ENCODE results near the gene OOSP3. TPM values are rescaled to one million over a fixed set of nuclear protein-coding genes. Genes with fewer than 3 reads are reported as not detected.

The OOSP3 gene
- polyA plus RNA-seq, 1 of the 3 experiments (the other 2 are of a cell fraction): not detected

GRCh38 chr11:59923813-59924212 lies 45.2 kb downstream of the OOSP3 start (continued):
- no peak for TF ChIP-seq USF1 (IDR thresholded peaks at IDR 0.05; ENCODE audit: borderline replicate concordance, low read depth)

- no peaks in the 10 kb centered on the region for H3K36me3 ChIP-seq (replicated peaks in 1 of 2; ENCODE audit: control insufficient read depth in 1 of 2, insufficient read depth in 2 of 2, low read length in 1 of 2)
- H3K9ac ChIP-seq: no peak overlapping the region
- no CpG with 5 or more reads among the region's 1 CpG for WGBS (ENCODE audit: low lambda C conversion rate)
- ChIA-PET POLR2A (no interaction called here), CTCF (no interaction called here)
- H3F3A ChIP-seq (replicated peaks; ENCODE audit: insufficient read depth): no peaks in the 10 kb centered on the region
- TF ChIP-seq NFIC (IDR thresholded peaks at IDR 0.05; ENCODE audit: borderline replicate concordance) (no peak), GATA2 (CRISPR knock-in tag; IDR thresholded peaks at IDR 0.05) (no peak), RXRA (IDR thresholded peaks at IDR 0.05; ENCODE audit: borderline replicate concordance, low read depth) (no peak), SMC3 (IDR thresholded peaks at IDR 0.05; ENCODE audit: low read depth, low read length) (no peak), SIN3A (IDR thresholded peaks at IDR 0.05; ENCODE audit: borderline replicate concordance, low read depth, low read length) (no peak), ELF1 (IDR thresholded peaks at IDR 0.05) (no peak), IRF3 (IDR thresholded peaks at IDR 0.05; ENCODE audit: low read depth, low read length) (no peak), RAD21 (IDR thresholded peaks at IDR 0.05; ENCODE audit: low read length) (no peak), FOXM1 (IDR thresholded peaks at IDR 0.05; ENCODE audit: low read depth) (no peak), MXI1 (IDR thresholded peaks at IDR 0.05; ENCODE audit: low read depth, low read length) (no peak), MAX (IDR thresholded peaks at IDR 0.05; ENCODE audit: low read depth) (no peak), TAF1 (IDR thresholded peaks at IDR 0.05; ENCODE audit: borderline replicate concordance, low read depth, low read length) (no peak), TCF12 (IDR thresholded peaks at IDR 0.05) (no peak), MEF2A (IDR thresholded peaks at IDR 0.05; ENCODE audit: borderline replicate concordance, low read depth) (no peak), FOXJ3 (CRISPR knock-in tag; IDR thresholded peaks at IDR 0.05) (no peak), USF2 (IDR thresholded peaks at IDR 0.05; ENCODE audit: borderline replicate concordance, low read depth, low read length) (no peak), YY1 (IDR thresholded peaks at IDR 0.05; ENCODE audit: low read depth) (no peak), EP300 (IDR thresholded peaks at IDR 0.05; ENCODE audit: borderline replicate concordance in 1 of 2, low read depth in 1 of 2, low read length in 1 of 2) (no peak), USF1 (IDR thresholded peaks at IDR 0.05; ENCODE audit: borderline replicate concordance, low read depth) (no peak), TEAD4 (IDR thresholded peaks at IDR 0.05; ENCODE audit: borderline replicate concordance, insufficient read depth) (no peak)
- DNase-seq: no peak
- no peaks in the 10 kb centered on the region for H3K27me3 ChIP-seq (ENCODE audit: insufficient read depth)
- no peaks in the 10 kb centered on the region for H4K20me1 ChIP-seq (ENCODE audit: insufficient read depth)
- no peaks in the 10 kb centered on the region for H3K79me2 ChIP-seq (ENCODE audit: insufficient read depth)
- H2AFZ ChIP-seq (ENCODE audit: low read depth): no peak overlapping the region
- no peak overlapping the region for H3K4me3 ChIP-seq (ENCODE audit: low read depth in 2 of 2, low read length in 1 of 2)
- H3K9me2 ChIP-seq: no peaks in the 10 kb centered on the region
- no peak overlapping the region for H3K4me2 ChIP-seq
- no peaks in the 10 kb centered on the region for H3K4me1 ChIP-seq (ENCODE audit: control insufficient read depth in 1 of 2, insufficient read depth in 2 of 2, low read depth in 1 of 2, low read length in 1 of 2)
- H3K9me3 ChIP-seq: no peaks in the 10 kb centered on the region
- no peak overlapping the region for H3K27ac ChIP-seq (ENCODE audit: low read depth in 2 of 2, low read length in 1 of 2)
These were observed 53.1 kb downstream of the OOSP3 start for GRCh38 chr11:59931688-59932087.
